NCI-H1694 treated with DMSO at 0.1 percent for 48 hours (cell line): ENCODE data around the gene MACO1.
A peak's percentile ranks its signal among the peaks of the same experiment; 100 is the strongest.

Experiments
- DNase-seq: peaks from one replicate; lab custom pipeline; 2025; lab: John Stamatoyannopoulos, UW

The MACO1 gene

DNA sequence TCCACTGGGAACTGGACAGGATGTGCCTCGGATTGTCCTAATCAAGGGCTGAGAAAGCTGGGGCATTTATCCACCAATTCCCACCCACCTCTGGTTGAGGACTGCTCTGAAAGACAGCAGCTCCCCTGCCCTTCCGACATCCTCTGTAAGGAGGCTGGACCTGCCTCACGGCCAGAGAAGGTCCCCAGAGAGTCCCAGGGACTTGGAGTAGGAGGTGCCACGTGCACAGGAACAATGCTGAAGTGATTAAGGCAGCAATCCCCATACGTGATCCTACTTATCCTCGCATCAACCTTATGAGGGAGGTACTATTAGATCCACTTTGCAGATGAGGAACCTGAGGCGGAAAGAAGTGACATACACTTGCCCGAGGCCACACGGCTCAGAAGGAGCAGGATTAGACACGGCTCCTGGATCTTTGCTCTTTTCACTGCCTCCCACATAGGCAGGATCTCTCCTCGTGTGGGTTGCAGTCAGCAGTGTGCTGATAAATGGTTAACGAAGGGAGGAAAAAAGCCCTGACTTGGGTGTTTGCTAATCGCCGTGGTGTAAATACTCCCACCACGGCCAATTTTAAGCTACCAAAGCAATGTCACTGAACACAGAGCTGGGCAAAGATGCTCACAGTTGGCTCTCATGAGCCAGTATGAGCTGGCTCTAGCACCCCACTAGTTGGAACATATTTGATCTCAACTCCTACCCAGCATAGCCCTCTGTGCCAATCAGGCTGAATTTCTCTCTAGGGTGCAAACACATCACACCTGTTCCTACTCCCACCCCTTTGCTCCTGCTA lies 94.1 kb downstream of the MACO1 start:
- DNase-seq = no peak

DNA sequence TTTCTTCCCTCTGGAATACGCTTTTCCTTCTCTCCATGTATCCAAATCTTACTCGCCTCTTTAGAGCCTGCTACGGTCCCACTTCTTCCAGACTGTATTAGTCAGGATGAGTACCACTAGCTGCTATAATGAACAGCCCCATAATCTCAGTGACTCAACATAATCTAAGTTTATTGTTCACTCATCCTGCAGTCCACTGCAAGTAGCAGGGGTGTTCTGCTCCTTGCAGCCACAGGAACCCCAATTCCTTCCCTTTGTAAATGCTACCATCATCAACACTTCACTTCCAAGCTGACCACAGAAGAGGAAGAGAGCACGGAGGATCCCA lies 94.6 kb downstream of the MACO1 start:
- DNase-seq = no peak

DNA sequence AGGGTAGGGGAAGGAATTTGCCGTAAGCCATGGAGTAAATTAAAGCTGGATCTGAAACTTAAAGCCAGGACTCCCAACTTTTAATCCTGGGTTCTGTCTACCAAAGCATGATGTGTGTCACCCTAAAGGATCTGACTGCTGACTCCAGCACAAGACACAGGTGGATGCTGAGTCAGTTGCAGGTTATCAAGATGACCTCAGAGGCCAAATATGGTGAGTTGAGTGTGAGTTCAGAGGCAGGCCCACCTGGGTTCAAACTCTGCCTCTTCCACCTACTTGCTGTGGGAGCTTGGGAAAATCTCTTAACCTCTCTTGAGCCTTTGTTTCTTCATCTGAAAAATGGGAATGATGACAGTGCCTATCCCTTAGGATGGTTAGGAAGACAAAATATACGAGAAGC lies 96.1 kb downstream of the MACO1 start:
- DNase-seq = no peak

DNA sequence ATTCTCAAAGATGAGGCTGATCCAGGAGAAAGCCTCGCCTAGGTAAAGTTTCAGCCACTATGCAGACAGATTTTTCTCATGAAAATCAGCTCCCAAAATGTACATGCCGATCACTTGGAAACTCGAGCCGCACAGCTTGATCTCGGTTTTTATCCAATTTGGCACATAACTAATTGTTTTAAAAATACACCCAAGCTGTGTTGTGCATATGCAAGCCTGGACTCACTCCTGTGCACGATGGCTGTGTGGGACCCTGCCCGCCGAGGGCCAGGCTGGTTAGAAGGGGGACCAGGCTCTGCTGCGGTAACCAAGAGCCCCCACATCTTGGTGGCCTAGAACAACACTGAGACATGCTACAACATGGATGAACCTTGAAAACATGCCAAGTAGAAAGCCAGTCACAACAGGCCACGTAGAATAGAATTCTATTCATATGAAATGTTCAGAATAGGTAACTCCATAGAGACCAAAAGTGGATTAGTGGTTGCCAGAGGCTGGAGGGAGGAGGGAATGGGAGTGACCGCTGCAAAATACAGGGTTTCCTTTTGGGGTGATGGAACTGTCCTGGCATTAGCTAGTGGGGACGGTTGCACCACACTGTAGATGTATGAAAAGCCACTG lies 96.6 kb downstream of the MACO1 start:
- DNase-seq = peak; percentile 28

DNA sequence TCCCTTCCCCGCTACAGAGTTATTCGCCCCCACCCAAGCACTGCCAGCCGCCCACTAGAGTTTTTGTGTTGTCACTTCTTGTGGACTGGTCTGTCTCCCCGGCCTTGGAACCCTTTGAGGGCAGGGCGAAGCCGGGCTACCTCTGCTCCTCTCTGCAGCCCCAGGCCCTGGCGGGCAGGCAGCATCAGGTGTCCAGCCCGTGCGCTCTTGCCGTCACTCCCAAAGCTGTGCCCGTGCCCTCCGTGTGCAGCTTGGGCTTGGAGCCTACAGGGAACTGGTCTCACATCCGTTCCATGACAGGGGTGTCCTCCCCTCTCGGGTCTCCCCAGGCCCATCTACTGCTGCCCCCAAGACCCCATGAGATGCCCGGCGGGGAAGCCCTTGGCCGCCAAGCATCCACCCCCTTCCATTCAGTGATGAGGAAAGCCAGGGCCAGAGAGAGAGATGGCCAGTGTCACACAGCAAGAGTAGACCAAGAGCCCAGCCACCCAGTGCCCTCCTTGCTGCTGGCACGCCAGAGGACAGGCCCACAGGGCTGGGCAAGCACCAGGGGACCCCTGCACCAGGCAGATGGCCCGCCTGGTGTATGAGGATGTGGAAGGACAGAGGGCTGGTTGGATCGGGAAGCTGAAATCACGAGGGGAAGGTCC lies 97.4 kb downstream of the MACO1 start:
- DNase-seq = no peak

DNA sequence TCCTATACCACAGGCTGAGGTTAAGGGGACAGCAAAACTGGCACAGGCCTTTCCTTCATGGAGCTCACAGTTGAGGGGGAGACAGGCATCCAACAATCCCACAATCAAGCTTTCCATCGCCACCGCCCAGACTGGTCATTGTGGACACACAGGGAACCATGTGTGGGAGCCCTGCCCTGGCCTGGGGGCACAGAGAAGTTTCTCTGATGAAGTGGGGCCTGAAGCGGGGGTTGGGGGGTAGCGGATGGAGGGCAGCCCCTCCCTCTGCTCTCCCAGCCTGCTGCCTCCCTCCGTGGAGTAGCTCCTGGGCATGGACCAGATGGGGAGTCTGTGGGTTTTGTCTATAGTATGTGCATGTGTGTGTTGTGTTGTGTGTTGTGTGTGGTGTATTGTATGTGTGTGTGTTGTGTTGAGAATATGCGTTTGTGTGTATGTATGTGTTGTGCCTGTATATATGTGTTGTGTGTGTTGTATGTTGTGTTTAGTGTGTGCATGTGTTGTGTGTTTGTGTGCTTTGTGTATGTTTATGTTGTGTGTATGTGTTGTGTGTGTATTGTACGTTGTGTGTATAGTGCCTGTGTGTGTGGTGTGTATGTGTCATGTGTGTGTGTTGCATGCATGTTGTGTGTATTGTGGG lies 98.3 kb downstream of the MACO1 start:
- no peak for DNase-seq

DNA sequence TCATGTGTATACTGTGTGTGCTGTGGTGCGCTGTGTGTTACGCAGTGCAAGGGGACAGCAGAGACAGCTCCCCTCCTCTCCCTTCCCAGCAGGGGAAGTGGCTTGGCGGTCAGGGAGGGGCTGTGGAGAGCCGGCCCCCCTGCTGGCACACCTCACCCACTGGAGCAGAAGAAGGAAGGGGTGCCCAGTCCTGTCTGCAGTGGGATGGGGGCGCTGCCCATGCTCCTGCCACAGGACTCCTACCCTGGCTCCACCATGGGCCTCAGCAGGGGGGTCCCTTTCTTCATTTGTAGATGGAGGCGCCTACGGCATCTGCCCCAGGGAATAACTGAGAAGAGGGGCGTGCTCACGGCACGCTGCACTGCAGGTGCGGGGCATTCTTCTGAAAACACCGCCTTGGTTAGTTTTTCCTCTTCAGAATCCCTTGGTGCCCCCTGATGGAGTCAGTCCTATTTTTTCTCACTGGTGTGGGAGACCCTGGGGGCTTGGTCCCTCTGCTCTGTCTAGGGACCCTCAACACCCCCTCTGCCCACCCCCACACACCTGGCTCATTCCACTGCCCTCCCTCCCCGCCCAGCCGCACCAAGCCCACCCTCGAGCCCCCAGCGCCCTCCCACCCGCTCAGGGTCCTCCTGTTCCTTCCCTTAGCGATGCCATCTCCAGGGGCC lies 99.0 kb downstream of the MACO1 start:
- no peak for DNase-seq

DNA sequence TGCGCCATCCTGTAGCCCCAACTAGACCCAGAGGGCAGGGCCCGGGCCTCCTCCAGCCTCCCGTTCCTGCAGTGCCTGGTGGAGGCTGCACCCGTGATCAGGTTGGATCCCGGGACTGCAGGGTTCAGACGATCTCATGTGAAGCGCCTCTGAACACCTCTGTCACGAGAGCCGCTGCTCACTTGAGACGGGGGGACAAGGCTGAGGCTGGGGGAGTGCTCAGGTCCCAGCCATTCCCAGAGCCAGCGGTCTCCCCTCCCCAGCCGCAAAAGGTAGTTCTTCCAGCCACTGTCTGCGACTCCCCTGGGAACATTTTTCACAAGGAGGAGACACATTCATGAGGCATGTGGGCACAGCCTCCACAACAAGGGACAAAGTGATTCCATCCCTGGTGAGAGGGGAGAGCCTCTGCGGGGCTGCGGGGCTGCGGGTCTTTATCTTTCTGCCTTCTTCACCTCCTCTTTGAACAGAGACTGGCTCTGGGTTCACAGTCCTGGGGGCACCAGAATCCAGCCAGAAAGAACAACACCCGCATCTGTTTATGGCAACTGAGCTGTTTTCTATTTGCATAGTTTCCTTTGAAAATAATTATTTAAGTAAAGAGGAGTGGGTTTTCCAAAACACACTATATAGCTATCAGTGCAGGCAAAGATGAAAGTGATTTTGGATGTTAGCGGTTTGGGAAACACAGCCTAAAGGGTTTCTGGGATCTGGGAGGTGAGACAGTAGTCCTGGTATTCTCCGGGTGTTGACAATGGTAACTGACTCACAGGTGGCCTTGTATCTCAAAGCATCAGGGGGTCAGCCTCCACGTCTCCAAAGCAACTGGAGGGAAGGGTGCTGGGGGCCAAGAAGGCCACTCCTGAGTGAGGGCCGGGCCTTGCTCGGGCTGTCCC lies 99.7 kb downstream of the MACO1 start:
- DNase-seq = no peak

DNA sequence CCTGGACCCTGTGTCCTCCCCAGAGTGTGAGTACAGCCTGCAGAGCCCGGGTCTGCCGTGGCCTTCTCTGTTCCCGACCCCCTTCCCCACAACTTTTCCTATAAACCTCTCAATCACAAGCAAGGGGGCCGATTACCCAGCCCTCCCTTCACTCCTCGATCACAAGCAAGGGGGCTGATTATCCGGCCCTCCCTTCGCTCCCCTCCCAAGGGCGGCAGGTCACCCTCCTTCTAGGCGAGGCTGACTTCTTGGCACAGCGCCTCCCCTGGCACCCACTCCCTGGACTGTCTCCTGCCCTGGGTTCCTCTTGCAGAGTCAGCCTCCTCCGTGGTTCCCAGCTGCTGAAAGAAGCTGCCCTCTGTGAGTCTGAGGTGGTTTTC lies 100.4 kb downstream of the MACO1 start:
- DNase-seq = no peak

DNA sequence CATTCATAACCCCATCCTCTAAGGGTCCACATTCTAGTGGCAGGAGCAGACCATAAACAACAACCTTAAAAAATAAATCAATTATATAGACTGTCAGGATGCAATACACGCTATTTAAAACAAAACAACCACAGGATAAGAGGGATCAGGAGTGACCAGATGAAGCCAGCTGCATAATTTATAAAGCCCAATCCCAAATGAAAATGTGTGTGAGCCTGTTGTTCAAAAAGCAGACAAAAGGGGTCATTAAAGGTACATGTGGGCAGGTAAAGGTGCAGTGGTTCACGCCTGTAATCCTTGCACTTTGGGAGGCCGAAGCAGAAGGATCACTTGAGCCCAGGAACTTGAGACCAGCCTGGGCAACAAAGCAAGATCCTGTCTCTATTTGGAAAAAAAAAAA lies 102.3 kb downstream of the MACO1 start:
- no peak for DNase-seq

DNA sequence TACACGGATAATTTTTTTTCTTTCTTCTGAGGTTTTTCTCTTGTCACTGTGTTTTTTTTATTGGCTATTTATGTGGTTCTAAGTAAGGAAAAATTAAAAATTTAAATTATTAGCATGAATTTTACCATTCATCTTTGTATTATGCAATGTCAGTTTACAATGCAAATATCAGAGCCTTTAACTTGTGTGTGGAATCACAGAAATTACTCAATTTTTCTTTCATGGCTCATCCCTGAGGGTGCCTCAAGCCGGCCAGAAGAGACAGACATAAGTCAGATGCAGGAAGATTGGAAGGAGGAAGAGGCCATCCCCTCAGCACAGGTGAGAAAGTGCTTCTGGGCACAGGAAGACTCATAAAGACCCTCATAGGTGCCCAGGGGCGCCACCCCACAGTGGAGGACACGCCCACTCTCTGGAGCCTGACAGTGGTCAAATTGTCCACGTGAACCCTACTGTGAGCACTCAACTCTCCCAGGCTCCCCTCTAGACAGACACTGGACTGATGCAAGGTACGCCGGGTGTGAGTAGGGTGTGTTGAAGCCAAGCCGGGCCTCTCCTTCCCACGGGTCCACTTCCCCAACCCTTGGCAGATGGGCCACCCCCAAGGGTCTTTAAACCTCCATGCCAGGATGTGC lies 103.2 kb downstream of the MACO1 start:
- DNase-seq = no peak

DNA sequence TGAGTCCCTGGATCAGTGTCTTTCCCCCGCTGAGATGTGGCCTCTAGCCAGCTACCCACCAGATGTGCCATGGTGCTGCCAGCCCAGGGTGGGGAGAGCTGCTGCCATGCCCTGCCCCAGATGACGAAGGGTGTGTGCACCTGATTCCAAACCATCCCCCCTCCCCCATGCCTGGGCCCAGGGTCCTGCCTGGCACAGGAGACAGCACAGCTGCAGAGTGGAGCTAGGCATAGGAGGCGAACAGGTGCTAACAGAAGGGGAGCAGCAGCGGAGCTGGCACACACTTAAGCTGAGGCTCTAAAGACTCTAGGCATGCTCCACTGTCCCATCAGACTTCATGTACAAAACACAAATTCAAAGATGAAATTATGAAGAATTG lies 103.7 kb downstream of the MACO1 start:
- peak; percentile 81 for DNase-seq

DNA sequence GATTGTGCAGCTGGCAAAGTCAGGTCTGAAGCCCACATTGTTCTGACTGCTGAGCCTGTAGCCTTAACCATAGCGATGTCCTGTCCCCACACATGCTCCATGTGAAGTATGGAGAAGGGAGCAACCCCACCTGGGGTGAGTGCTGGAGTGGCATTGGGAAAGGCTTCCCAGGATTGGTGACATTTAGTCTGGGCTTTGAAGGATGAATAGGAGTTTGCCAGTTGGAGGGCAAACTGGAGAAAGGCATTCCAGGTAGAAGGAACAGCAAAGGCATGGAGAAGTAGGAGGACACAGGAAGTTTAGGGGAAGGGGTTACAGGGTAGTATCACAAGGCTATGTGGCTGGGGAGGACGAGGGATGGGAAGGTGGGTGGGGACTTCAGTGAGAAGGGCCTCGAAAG lies 105.4 kb downstream of the MACO1 start:
- DNase-seq = no peak

DNA sequence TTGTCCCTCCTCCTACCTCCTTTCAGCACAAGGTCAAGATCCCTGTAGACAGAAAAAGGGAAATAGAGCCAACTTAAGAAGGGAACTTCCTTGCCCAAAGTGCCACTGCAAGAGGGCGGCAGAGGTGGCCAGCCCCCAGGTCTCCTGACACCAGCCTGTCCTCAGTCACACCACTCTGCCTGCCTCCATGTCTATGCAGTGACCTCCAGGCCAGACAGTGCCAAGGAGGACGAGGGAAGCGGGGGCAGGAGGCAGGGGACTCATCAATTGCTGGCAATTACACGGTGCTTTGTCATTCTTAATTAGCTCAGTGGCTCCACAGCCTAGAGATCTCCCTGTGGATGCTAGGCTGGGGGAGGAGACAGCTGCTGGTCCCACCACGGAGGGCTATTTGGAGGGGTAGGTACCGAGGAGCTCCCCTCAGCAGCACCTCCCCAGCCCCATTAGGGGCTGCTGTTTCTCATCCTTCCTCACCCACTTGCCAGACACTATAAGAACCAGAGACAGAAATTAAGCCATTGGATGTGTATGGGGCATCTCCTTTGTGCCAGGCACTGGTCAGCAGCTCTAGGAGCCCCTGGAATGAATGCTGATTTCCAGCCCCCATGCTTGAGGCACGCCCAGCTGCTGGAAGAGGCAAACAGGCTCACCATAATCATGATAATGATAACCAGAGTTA lies 106.6 kb downstream of the MACO1 start:
- no peak for DNase-seq

DNA sequence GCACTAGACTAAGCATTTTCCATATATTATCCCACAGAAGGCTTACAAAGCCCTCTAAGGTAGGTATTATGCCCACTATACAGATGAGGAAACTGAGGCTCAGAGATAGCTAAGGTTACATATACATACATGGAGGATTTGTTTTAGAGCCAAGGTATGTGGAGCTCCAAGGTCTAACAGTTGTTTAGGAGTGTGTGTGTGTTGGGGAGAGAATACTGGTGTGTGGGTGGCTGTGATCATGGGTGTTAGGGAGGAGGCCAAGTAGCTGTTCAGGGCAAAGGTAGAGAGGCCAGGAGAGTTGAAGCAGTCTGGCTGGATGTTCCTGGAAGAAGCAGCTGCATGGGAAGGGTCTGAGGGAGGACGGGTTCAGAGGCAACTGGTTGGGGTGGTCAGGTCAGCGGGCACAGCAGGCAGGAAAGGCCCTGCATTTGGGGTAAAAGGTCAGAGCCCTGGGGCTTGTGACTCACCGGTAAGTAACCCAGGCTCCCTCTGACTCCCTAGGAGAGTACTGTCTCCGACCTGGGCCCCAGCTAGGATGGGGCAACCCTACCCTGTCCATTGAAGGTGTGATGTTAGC lies 107.6 kb downstream of the MACO1 start:
- no peak for DNase-seq

DNA sequence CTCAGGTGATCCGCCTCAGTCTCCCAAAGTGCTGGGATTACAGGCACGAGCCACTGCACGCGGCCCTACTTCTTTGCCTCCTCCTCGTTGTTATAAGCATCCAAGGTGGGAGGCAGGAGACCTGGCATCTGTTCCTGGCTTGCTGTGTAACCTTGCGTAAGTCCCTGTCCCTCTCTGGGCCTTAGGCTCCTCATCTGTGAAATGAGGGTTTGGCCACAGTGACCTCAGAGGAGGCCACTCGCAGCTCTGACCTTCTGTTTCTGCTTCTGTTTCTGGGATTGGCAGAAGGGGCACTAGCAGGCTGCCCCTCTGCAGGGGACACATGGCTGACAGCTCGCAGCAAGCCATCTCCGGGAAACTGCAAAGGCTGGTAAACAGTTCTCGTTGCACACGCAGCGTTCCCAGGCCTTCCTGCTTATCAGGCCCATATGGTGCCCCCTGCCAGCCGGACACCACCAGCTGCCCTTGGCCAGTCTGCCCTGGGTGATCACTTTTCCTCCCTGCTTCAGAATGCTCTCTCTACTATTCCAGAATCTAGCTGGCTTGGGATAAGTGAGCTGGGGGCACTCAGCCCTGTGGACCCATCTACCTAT lies 110.1 kb downstream of the MACO1 start:
- no peak for DNase-seq

DNA sequence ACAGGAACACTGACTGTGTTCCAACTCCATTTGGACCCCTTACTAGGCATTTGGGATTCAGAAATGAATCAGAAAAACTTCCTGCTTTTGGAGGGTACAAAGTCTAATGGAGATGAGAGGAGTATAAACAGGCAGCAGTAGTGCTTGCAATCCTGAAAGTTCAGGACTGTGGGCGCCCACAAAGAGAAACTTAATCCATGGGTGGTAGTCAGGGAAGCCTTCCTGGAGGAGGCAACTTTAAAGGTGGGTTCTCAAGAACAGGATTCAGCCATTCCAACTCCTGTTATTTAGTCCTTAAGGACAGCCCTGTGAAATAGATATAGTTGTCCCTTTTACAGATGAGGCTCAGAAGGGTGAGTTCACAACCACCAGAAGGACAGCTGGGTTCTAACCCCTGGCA lies 110.7 kb downstream of the MACO1 start:
- DNase-seq = no peak

DNA sequence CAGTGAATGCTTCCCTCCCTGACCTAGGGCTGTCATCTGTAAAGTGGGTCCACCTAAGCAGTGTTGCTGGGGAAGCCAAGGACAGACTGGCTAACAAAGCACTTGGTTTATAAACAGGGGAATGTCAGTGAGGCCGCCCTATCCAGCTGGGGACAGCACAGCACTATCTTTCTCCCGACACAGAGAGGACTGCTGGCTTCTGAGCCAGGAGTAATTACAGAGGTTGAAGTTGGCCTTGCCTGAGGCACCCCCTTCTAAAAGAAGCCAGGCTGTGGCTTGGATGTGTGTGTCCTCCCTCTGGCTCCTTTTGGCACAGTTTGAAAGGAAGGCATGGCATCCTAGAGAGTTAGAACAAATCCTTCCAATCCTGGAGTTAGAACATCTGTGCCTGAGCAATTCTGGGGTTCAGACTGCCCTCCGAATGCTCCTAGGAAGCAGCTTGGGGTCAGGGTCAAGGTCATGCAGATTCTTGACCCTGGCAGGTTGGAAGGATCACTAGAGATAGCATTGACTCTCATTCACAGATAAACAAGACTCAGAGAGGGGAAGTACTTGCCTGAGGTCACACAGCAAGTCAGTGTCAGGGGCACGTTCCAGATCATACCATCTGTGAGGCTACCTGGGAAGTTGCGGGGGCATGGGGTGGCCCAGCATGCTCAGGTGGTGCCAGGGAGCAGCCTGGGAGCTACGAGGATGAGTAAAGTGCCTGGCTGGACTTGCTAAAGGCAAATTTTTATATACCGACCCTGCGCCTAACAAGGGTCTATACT lies 111.4 kb downstream of the MACO1 start:
- no peak for DNase-seq

DNA sequence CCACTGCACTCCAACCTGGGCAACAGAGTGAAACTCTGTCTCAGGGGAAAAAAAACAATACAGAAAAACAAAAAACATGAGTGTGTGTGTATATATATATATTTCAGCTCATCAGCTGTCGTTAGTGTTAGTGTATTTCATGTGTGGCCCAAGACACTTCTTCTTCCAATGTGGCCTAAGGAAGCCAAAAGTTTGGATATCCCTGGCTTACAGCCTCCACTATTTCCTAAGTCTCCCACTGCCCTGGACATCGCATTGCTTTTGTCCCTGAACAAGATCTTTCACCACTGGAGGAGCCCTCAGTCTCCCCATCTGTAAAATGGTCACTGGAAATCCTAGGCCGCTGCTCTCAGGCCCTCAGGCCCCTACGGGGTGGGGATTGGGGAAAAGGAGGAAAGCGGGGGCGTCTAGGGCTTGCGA lies 112.3 kb downstream of the MACO1 start:
- no peak for DNase-seq
